CD4-positive, alpha-beta T cell treated with Interleukin-2 at 100 ng/mL for 4 hours (primary cell): Measurements from ENCODE around the gene TF.
"Not testable (repeated sequence)": the region's sequence is repeated elsewhere in the genome, so short reads cannot be mapped to it uniquely, and the experiment has no call there.

ENCODE experiments used
- DNase-seq: peaks from one replicate; pipeline ENCODE4 v3.0.0-alpha.2; 2020; ENCODE audit warnings: low spot score

The TF gene

DNA sequence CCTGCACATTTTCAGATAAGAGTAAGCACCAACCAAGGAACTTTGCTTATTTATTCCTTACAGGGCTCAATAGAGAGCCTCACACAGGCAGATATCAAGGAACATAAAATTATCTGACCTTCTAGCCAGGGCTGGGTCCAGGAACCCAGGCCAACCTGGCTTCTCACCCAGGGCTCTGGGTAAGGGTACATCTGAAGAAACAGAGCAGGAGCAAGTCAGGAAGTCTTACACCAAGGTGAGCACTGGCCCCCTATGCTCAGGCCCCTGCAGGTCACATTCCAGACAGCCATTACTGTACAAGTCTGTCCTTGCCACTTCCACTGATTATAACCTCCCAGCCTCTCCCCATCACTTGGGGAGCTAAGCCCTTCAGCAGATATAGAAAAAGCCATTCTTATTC, 19.1 kb downstream of the TF start:
- no peak for DNase-seq

DNA sequence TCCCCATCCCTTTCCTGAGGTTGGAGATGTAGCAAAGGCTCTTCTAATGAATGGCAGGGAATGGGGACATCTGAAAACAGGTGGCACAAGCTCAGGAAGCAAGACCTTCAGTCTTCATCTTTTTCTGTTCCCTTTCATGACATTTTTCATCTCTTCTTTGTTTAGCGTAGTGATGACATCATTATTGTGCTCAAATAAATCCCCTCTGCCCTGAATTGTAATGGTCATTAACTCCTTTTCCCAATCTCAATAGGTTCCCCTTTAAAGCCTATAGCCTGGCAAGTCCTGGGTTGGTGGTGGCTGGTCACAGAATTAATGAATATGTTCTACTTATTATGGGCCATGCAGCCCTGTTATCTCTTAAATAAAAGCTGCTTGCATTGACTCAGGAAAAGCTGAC, 21.4 kb downstream of the TF start:
- DNase-seq = no peak

DNA sequence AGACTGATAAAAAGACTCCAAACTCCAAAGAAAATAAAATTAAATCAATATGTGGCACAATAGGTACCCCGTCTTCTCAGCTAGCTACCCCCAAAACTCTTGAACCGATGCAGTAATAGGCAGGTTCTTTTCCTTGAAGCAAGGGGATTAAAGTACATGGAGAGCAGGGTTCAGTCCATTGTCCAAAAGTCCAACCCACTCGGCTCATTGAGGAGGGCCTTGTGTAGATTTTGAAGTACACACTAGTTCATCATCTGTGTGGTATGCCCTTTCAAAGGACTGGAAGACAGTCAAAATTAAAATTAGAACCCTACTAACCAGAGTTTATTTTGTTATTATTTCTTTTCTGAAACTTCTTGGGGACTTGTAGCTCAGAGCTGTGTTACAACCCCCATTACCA, 23.3 kb downstream of the TF start:
- DNase-seq = no peak

DNA sequence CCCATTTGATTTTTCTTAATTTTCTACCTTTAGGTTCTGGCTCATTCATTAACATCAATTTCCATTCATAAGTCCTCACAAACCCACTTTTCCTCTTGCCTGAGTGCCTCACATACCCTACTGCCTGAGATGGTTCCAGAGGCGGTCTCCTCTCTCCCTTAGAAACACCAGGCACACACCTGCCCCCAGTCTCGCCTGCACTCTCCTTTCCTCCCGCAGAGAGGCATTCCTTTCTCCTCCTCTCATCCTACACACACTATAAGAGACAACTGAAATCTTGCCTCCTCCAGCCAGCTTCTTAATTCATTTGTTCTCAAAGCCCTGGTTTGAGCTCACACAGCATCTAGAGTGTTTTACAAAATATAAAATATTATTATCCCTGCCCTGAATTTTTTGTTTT, 27.5 kb downstream of the TF start:
- no peak for DNase-seq

DNA sequence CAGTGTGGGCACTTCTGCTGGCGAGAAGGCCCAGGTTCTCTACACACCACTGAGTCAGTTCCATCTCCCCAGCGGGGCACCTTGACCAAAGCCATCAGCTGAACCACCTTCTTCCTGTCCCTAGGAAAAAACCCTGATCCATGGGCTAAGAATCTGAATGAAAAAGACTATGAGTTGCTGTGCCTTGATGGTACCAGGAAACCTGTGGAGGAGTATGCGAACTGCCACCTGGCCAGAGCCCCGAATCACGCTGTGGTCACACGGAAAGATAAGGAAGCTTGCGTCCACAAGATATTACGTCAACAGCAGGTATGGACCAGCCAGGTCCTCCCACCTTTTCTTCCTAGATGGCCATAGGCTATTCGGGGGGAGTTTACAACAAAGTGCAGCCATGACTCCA, 29.1 kb downstream of the TF start:
- no peak for DNase-seq

DNA sequence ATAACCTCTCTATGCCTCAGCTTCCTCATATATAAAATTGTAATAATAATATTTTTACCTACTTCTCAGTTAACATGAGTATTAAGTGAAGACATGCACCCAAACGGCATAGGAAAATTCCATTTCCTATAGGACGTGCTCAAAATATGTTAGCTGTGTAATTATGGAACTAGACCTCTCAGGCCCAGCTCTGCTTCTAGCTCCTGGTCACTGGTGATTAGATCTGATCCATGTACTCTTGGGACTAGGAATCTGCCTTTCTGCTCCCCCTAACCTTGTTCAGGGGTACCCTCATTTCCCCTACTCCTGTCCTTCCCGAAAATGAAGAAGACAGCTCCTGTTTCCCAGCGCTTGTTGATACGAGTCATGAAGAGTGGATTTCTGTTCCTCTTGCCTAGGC, 29.6 kb downstream of the TF start:
- no peak for DNase-seq

DNA sequence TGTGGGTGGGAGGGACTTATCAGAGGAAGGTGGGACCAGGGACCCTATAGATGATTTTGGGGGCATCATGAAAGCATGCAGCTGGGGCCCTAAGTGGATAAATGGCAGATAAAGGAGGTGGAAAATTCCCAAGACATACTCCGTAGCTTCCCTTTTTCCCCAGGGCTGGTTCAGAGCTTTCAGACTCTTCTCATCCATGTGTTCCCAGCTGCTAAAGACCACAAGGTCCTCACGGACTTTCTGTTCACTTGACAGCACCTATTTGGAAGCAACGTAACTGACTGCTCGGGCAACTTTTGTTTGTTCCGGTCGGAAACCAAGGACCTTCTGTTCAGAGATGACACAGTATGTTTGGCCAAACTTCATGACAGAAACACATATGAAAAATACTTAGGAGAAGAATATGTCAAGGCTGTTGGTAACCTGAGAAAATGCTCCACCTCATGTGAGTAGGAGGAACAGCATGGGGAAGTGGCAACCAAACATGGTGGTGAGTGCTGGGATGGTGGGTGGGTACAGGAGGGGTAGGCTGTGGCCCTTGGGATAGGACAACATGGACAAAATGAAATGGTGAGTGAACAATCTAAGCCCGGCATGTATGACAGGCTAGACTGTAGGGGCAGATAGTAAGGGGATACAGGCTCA, 30.7 kb downstream of the TF start:
- DNase-seq = no peak

DNA sequence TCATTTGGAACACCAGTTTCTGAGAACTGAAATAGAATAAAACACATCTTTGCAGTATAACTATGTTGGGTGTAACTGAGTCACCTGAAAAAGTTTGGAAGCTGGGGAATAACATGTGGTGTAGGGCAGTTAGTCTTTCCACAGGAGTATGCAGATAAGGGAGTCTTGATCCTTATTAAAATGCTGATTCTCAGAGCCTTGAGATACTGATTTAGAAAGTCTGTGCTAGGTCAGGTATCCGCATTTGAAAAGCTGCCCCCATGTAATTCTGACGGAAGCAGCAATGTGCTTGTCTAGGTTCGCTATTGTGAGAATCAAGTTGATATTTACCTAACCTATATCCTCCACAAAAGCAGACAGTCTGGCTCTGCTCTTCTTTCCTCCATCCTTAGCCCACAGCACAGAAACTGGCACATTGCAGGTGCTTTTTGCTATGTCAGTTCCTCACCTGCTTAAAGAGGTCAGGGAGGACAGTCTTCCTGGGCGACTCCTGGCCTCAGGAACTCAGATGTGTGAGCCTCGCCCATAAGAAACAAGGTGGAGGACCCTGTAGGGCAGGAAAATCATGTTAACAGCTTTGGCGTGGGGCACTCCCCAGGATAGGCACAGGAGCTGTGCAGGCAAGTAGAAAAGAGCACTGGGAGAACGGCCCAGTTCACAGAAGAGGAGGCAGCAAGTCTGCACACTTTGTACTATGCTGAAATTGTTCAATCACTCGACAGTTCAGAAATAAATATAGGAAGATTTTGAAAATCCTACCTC, 31.8 kb downstream of the TF start:
- DNase-seq = no peak

DNA sequence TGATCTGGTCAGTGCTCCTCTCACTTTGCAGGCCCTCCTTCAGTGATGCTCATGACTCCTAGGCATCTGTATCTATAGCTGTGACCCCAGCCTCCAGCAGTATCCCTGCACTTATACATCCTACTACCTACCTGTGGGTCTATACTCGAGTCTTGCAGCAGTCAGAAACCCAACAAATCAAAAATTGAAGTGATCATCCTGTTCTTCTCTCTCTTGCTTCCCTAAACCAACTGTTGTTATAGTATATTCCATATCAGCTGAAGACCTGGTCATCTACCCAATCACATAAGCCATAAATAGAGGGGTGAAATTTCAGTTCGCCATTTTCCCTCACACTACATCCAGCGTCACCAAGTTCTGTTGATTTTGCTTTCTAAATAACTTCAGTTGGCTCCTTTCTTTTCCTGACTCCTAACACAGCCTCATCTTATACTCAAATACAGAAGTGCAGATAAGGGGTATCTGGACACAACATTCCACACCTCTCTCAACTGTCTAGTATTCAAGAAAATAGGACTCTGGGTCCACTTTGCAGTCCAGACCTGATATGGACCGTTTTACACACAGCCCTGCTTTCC, 33.5 kb downstream of the TF start:
- DNase-seq = no peak

DNA sequence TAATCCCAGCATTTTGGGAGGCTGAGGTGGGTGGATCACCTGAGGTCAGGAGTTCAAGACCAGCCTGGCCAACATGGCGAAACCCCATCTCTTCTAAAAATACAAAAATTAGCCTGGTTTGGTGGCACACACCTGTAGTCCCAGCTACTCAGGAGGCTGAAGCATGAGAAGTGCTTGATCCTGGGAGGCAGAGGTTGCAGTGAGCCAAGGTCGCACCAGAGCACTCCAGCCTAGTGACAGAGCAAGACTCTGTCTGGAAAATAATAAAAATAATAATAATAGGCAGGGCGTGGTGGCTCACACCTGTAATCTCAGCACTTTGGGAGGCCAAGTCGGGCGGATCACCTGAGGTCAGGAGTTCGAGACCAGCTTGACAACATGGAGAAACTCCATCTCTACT, 34.6 kb downstream of the TF start:
- DNase-seq = not testable (repeated sequence)

DNA sequence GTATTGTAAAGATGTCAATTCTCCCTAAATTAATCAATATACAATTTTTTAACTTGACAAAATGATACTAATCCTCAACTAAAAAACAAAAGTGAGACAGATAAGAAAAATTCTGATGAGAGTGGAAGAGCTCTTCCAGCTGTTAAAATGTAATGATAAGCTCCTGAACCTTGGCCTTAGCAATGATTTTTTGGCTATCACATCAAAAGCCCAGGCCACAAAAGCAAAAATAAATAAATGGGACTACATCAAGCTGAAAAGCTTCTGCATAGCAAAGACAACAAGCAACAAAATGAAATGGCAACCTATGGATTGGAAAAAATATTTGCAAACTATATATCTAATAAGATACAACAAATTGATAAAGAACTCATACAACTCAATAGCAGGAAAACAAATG, 35.4 kb downstream of the TF start:
- no peak for DNase-seq

DNA sequence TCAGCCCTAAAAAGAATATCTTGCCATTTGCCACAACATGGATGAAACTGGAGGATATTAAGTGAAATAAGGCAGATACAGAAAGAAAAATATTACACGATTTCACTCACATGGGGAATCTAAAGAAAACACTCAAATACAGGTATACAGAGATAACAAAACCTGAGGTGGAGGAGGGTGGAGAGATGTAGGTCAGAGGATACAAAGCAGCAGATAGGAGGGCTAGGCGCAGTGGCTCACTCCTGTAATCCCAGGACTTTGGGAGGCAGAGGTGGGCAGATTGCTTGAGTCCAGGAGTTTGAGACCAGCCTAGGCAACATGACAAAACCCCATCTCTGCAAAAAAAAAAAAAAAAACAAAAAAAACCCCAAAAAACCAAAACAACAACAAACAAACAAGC, 36.3 kb downstream of the TF start:
- DNase-seq = no peak

DNA sequence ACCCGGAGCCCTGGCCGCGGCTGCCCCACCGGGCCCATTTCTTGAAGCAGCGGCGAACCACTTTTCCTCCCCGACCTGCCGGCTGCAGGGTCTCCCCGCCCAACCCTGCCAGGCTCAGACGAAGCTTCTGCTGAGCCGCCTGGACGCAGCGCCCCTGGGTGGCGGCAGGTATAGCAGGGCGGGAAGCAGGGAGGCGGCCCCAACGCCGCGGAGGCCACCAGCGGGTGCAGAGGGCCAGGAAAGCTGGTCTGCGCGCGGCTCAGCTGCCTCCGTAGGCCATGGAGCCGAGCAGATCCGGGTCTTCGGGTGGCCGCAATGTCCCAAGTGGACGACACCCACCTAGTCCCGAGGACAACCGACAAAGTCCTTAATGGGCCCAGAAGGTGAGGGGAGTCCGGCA, 37.6 kb downstream of the TF start:
- no peak for DNase-seq

DNA sequence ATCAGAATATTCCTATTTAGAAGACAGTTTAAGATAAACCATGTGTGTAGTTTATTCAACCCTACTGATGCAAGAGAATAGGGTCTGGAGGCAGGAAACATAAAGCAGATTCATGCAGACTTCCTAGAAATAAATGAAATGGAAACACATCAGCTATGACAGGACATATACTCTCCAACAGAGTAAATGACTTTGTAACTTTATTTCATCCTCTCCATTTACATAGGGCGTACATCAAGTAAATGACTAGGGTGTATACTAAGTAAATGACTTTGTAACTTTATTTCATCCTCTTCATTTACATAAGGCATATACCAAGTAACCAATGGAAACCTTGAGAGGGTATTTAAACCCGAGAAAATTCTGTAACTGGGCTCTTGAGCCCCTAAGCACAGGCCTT, 41.8 kb downstream of the TF start:
- no peak for DNase-seq

DNA sequence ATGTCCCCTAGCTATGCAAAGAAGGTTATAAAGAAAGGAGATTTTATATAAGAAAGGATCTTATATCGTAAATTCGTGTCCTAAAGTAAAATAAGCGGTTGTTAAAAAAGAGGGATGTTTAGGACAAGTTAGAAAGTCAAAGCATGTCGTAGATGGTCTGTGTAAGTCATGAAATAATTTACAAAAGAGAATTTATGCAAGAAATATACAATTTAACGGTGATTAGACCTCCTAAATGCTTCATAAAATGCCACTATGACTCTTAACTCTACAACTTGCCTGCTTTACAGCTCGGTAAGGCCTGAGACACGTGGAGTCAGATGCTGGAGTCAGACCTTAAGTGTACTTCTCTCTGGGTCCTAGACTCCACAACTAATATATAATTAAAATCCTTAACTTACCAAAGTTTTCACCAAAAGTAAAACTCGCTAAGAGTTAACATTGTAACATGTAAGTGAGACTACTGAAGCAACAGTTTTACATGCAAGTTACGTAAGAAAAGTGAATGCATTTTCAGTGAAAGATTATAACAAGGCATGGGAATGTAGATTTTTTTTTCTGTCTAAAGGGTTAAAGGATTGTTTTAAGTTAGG, 46.1 kb downstream of the TF start:
- DNase-seq = no peak

DNA sequence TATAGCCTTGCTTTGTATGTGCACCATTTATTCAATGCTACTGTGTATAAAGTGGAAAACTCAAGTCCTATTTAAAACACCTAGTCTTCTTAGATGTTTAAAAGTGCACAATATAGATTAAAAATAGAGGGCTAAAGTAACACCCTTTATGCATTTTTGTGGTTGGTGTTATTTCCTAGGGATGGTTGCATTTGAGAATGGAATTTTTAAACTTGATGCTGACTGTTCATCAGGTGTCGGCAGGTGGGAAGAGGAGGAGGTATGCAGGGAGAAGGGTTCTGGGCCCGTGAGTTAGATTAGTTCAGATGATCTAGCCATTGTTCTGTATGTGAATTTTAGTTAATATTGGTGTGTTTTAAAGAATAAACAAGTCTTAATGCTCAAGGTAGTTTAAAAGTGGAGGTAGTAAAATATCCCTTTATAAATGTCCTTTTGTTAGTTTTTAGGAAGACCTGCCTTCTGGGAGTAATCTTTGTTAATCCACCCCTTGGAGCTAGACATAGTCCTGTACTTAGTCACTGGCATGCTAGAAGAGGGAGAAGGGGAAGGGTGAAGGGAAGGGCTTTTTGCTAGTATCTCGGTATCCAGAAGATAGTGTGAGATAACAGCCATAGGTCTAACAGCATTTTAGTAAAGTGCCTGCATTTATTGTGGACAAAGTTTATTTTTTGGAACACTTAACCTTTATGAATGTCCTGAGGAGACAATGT, 51.4 kb downstream of the TF start:
- DNase-seq = no peak

DNA sequence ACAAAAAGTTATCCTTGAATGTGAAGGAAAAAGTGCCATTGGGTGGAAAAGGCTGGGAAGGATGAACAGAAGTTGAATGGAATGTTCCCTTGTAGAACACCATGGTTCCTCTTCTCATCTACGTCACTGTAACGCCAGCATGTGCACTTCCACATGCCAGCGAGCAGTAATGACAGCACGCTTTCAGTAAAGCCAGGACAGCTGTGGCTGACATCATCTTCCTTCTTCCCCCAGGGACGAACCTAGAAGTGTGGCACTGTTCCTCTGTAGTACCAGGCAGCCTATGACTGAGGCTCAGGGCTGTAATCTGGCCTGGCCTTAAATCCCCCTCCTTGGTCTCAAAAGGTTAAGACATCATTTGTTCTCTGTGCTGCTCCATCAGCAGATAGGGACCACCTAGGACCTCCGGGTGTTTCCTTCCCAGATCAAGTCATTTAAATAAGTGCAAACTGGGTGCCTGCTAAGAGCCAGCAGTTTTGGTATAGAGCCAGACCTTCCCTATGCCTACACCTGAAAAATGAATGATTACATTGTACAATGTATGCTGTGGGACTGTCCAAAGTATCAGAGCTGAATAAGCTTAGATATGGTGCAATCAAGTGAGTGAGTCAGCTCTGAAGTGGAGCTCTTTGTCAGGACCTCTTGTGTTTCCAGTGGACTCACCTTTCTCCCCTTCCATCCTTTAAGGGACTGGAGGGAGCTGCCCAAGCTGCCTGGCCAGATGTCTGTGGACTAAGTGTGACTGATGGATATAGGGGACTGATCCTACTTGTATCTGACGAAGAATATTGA, 53.8 kb downstream of the TF start:
- DNase-seq = no peak

DNA sequence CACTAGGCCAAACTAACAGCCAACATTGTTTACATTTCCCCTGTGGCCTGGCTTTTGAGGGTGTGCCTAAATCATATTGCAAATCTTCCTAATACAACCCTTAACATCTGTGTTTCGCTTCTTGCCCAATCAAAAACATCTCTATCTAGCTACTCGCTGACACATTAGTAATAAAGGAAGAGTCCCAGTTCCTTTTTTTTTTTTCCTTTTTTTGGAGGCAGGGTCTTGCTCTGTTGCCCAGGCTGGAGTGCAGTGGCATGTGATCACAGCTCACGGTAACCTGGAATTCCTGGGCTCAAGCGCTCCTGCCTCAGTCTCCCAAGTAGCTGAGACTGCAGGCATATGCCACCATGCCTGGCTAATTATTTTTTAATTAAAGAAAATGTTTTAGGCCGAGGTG, 57.3 kb downstream of the TF start:
- no peak for DNase-seq

DNA sequence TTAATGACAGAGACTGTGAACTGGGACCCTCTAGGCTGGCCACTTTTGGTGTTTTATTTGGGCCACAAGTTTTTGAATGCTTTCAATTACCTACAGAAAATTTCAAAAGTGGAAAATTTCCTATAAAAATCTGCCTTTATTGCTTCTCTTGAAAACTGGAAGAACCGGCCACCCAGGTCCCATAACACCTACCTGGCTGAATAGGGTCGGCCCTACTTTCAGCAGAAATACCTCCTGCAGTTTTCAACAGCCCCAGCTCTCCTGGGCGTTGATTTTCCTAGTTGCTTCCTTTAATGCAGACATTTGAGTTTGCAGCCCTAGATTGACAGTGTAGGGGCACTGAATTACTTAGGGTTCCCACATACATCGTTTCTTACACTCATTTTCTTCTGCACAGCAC, 58.7 kb downstream of the TF start:
- DNase-seq = no peak

DNA sequence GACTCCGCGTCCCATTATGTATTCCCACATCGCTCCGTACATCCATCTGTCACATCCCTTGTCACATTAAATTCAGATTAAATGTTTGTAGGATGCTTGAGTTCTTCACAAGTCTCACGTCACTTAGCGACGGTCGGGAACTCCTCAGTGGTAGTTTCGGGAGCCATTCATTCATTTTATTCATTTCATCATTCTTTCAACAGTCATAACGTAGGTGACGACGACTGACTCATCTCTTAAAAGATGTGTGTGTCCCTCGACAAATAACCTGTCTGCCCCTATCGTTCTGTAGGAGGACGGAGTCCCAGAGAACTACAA, 59.1 kb downstream of the TF start:
- DNase-seq = no peak

DNA sequence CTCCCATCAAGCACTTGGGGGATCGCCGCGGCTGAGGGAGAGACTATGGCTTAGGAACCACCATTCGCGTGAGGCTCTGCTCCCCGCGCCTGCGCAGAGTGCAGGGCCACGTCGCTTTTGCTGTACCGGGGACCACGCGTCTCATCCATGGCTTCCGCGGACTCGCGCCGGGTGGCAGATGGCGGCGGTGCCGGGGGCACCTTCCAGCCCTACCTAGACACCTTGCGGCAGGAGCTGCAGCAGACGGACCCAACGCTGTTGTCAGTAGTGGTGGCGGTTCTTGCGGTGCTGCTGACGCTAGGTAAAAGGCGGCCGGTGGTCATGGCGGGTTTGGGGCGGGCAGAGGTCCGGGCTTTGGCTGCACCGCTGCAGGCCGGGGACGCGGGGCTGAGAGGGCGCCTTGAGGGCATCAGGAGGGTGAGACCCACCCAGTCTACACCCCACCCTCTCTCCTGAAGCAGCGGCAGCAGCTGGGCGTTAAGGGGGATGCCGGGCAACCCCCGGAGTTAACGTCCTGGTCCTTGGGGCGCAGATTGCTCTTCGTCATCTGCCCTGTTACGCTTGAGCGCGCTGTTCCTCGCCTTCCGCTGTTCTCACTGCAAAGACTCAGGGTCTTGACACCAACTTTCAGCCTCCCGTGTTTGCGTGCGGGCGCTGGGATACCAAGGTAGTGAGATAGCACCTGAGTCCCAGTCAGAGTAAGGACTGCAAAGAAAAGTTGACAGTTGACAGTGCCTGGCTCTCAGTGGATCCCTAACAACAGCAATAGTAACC, 59.7 kb downstream of the TF start, which contains the start of gene SRPRB:
Gene SRPRB, plus strand, starts transcription at position 114 of the 774 bp plus-strand sequence. Its CDS starts 34 bp downstream, at position 148.
- peak; percentile 98 for DNase-seq
